IPS DF 19.7 (cell line): ENCODE data around the gene TJP1.
"Not testable (repeated sequence)": the region's sequence is repeated elsewhere in the genome, so short reads cannot be mapped to it uniquely, and the experiment has no call there.

ENCODE experiments used
- DNase-seq: peaks from one replicate; pipeline ENCODE4 v3.0.0-alpha.2; 2013; ENCODE audit warnings: low read depth, low spot score

TJP1 gene

DNA sequence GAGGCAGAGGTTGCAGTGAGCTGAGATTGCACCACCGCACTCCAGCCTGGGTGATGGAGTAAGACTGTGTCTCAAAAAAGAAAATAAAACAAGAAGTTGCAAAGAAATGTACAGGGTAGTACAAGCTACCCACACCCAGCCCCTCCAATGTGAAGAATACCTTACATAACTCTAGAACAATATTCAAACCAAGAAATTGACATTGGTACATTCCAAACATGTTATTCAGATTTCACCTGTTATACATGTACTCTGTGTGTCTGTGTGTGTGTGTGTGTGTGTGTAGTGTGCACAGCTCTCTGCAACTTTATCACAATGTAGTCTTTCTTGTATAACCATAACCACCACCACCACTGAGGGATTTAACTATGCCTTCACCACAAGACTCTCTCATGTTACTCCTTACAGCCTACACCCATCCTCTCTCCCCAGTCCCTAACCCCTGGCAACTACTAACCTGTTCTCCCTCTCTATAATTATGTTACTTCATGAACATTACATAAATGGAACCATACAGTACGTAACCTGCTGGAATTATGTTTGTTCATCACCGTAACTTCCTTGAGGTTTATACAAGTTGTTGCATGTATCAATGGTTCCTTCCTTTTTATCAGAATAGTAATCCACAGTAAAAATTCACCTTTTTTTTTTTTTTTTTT lies 16.2 kb upstream of the TJP1 start:
- DNase-seq: no peak

DNA sequence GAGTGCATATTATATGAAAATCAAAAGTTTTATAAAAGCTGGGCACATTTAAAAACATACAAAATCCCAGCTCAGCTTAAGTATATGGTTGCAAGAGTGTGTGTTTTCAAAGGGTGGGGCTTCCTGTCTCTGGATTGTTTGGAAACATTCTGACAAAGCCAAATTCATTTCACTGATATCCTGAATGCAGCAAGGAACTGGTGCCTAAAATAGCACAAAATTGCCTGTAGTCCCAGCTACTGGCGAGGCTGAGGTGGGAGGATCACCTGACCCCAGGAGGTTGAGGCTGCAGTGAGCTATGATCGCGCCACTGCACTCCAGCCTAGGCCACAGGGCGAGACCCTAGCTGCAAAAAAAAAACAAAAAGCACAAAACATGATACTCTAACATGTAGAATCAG lies 13.0 kb upstream of the TJP1 start:
- DNase-seq: no peak

DNA sequence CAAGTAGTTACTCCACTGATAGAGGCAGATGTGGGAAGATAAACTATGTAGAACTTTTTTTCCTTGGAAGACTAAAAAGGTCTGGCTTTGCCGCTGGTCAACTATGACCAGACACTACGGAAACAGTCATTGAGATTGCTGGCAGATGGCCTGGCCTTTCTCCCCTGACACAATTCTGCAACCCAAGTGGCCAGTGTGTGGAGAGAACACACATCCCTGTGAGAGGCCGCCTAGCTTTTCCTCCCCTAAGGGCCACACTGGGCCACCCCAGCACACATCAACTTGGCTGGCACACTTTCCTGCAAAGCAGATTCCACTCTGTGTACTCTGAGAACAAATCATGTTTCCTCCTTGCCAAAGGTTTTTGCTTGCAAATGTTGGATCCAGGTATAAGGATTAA lies 10.4 kb upstream of the TJP1 start:
- DNase-seq: no peak

DNA sequence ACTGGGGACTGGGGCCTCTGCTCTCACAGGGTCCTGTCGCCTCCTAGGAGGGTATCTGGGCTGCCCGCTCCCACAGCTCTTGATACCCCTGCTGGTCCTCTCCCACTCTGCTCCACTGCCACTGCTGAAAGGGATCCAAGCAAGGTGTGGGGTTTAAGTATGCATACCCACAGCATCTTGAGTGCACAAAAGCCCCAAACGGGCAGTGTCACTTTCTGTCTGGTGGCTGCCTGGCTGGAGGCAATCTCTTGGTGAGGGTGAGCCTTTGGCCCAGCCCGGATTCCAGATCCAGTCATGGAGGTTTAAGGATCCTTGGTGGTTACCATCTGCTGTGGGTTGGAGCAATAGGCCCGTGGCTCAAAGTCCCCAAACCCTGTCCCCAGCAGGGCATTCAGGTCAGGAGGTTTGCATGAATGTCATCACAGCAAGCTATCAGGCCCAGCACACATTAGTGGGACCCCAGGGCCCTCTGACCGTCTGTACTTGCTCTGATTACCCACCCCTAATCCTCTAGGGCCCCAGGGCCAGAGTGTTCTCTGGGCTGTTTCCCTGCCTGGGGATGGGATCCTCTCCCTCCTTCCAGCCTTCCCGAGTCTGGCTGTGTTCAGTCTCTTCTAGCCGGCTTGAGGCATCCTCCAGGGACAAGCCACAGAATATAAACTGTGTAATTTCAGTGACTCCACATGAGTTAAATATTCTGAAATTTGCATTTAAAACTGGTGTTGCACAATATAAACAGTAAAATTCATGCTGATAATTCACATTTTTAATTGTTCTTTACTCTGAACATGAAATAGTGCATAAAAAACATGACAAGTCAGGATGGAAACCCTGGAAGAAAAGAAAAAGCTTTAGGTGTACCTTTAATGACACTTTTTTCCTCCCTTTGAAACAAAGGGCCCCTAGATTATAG lies 4.9 kb upstream of the TJP1 start:
- no peak for DNase-seq

DNA sequence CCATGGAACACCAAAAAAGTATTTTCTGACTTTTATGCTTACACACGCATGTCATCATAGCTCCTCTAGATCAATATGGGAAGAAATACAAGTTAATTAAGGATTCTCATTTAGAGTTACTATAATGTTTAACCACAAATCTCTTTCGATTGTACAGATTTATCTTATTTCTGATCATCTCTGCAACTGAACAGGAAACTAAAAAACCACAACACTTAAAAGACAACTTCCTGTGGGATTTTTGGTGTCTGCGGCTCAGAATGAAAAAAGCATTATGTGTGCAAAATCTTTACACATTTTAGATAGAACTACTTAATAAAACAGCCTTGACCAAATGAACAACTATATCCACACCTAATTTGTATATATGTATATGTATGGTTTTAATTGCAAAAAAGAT lies 3.0 kb upstream of the TJP1 start:
- DNase-seq: no peak

DNA sequence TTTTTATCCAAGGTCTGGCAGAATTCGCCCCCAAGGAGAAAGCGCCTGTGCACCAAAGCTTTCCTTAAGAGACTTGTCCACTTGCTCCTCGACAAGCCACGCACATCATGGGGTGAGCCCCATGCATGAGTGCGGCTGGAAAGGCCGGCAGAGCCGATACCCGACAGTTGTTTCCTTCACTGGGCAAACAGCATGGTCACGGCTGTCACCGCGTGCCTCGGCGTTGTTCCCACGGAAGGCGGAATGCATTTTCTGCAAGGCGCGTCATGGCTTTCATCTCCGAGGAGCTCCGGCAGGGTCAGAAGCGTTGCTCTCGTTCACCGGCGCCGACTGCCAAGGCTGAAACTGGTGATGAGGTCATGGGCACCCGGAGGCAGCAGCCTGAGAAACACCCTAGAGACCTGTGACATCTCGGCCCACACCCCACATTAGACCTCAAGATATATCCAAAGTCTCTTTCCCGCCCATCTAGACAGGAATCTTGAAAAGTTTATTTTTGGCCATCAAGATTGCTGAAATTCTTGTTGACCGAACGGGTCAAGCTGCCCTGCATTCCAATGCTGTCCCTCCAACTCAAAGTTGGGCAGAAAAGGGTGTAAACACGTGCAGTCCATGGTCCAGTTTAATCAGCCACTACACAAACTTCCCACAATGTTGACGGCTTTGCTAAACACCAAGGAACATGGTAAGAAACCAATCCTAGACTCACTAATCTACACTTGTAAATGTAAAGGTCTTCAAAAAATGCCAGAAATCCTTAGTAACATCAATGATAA lies 604 bp upstream of the TJP1 start:
- no peak for DNase-seq

DNA sequence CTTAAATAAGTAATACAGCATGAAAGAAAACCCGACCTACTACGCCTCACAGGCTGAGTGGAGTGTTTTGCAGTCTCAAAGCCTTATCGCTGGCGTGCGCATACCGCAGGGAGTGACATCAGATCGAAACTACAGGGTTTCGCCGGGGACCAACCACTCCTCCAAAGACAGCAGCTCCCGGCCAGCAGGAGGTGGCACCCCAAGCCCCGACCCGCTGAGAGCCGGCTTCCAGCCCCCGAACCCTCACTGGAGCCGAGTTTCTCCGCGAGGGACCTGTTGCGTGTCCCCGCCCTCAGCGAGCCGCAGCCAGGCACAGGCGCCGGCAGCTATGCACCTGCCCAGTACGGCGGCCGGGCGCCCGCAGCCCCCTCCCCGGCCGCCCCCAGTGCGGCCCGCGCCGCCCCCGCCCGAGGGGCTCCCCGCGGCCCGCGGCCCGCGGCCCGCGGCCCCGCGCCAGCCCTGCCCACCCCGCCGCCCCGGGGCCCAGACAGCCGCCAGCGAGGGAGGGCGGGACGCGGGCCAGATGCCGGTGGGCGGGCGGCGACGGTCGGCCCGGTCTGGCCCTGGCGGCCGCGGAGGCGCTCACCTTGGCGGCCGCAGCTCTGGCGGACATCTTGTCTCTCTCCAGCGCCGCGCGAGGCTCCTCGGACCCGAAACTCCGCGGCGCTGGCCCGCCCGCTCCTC lies 710 bp downstream of the TJP1 start:
- DNase-seq: no peak

DNA sequence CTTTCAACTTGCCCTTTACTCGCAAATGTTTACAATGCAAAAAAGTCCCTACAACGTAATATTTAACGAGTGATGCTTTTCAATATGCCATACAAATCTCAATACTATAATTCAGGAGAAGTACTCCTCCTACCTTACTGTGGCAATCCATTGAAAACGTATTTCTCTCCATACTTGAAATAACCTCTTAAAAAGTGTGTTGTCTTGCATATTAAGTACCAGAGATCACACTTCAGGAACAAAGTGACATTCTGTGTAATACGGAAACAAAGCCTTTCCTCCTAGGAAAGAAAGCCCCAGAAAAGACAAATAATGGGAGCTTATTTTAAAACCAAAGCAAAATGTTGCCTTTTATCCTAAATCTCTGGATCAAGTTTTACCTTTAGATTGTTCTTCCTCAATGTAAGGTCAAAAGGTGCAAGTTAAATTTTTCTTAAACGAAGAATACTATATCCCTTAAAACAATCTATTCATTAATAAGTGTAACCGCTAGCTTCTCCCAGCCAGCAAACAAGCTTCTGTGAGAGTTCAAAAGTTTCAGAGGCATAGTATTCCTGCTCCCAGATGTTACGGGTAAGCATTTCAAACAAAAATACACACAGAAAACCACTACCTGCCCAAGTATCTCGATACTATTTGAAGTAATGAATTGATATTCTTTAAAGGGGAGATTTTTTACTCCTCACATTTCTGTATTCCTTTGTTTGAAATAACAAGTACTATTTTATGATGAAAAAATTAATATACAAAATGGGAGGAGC lies 1.7 kb downstream of the TJP1 start:
- DNase-seq: no peak

DNA sequence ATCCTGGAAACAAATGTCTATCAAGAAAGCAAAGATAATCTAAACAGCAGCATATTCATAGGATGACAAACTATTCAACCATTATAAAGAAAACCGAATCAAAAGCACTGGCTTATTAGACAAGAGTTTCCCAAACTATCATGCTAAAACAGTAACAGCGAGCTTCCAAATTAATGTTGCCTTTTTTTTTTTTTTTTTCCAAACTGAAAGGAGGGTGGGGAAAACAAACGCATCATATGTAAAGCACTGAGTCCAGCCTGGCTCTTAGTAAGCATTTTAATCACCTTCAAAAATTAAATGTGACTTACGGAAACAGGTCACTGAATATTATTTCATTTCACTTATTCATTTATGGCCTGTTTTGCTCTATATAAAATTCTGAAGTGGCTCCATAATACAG lies 2.3 kb downstream of the TJP1 start:
- no peak for DNase-seq

DNA sequence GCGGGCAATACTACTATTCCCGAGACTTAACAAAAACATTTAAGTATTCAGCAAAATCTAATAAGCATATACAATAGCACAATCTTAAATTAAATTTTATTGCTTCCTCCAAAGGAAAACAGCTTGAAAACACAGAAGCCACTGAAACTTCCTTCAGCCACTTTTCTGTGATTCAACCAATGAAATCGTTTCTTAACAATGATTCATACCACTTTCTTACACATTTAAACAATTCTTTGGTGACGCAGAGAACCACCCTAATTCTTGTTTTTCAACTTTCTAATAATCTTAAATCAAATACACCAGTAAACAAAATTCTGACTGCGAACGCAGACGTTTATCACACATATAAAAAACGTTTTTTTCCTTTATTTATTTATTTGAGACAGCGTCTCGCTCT lies 4.1 kb downstream of the TJP1 start:
- DNase-seq: no peak

DNA sequence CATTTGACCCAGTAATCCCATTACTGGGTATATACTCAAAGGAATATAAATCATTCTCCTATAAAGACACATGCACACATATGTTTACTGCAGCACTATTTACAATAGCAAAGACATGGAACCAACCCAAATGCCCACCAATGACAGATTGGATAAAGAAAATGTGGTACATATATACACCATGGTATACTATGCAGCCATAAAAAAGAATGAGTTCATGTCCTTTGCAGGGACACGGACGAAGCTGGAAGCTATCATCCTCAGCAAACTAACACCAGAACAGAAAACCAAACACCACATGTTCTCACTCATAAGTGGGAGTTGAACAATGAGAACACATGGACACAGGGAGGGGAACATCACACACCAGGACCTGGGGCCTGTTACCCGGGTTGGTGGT lies 4.8 kb downstream of the TJP1 start:
- DNase-seq: not testable (repeated sequence)

DNA sequence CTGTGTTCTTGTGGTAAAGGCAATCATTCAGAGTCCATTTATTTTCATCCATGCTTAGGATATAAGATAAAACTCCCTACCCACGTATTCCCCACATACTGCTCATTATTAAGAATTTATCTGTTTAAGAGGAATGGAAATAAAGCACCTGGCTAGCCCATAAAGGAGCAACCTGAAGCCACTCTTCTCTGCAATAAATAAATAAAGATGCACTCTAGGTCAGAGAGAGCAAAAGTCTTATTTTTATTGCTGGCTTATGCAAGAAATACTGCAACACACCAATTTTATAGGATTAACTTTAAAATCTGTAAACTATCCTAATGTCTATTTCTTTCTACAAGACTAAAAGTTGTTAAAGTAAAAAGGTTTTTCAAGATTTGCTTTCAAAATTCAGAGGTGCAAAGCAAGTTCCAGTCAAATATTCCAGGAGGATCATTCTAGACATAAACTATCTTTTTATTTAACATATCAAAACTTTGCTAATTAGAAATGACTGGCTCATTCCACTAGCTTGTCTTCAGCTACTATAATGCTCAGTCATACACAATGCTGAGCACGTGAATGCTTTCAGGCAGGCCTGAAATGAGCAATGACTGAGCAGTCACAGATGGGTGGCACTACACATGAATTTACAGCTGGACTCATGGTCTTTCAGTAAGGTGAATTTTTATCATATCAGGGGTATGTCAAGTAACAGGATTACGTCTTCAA lies 7.1 kb downstream of the TJP1 start:
- no peak for DNase-seq

DNA sequence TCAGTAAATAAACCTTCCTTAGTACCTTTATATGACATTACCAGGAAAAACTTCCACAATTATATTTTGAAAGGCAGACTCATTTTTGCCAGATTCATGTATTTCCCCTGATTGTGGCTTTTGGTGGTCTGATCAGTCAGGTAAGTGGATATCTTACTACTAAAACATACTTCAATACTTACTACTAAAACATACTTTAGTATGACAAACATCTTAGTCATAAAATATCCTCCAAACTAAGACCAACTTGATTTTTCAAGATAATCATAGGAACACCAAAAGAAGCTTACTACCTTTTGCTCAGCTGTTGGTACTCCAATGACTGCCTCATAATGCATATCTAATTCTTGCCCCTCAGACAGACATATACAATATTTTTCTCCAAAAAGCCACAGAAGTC lies 9.3 kb downstream of the TJP1 start:
- DNase-seq: no peak

DNA sequence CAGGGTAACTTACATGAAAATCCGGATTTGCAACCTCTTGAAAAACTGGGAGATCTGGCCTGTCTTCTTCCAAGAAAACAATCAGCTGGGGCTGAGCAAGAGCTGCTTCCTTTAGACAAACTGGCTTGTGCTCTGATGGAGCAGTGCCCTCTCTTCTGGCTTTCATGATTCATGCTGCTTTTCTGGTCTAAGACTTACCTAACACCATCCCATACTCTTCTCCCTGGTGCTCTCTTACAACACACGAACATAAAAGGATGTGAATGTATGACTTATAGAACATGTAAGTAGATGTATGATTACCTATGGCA lies 9.9 kb downstream of the TJP1 start:
- no peak for DNase-seq

DNA sequence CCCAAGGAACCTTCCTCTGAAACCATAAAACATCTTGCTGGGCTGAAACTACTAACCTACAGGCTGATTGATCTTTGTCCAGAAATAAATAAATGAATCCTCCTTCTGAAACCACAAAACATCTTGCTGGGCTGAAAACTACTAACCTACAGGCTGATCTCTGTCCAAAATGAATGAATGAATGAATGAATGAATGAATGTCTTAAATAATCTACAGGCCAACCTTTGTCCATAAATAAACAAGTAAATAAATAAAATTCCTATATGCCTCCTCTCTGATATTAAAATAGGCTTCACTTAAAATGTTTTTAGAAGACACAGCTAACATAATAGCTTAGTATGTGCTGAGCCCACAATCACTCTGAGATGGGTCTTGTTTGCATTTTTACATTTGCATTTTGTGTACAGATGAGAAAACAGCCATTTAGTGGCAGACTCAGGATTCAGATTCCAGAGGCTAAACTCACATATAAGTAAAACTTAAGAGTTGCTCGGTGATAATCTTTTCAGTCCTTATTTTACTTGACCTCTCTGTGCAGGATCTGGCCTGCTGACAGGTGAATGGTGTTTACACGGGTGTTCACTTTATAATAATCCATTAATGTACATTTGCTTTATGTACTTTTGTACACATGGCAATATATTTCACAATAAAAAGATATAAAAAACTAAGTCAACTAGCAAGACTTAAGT lies 10.4 kb downstream of the TJP1 start:
- DNase-seq: no peak

DNA sequence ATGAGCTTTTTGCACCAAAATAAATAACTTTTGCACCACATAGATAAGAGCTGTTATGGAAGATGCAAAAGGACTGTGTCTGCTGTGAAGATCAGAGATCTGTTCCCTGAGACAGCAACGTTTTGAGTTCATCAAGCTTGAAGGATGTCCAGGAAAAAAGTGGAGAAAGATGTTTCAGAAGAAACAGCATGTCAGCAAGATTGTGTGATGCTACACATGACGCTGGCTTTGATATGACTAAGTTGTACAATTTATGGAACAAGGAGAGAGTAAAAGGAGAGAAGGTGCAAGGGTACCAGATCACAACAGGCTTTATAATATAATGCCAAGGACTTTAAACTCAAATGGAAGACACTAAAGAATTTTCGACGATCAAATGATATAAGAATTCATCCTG lies 16.6 kb downstream of the TJP1 start:
- no peak for DNase-seq

DNA sequence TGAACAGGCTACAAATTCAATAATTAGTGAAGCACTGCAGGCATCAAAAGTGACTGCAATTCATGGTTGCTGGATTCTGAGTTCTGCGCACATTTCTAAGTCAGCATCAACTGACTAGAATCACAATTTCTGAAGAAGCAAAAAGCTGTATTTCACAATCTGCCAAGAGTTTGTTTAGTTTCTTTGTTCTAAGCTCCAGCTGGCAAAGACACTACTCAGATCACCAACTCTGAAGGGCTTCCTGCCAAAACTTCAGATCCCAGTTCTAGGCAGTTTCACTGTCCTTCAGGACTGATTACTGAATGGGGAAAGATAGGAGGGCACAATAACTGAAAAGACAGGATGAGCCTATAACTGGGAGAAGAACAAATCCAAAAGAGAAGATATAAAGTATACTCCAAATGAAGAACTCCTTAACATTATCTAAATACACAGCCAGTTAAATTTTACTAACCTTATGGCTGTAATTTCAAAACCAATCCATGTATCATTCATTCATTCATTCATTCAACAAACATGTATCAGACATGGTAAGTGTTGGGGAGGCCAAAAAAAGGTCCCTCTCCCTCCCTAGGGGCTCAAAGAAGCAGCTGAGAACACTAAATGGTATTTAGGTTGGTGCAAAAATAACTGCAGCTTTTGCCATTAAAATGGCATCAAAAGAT lies 17.1 kb downstream of the TJP1 start:
- no peak for DNase-seq

DNA sequence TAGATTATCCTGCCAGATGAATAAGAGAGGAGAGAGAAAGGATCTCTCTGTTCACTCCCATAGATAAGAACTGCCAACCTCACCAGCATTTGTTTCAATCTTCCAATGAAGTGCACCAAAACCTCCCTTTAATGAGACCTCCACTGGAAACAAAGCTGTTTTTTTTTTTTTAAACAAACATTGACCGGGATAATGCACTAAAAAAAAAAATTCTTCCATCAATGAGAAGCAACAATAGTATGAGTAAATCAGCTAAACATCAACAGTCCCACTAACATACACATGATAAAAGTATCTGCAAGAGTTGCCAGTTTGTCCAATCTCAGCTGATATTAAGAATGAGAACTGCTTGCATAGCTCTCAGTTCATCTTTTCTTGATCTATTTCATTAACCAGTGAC lies 19.9 kb downstream of the TJP1 start:
- DNase-seq: no peak

DNA sequence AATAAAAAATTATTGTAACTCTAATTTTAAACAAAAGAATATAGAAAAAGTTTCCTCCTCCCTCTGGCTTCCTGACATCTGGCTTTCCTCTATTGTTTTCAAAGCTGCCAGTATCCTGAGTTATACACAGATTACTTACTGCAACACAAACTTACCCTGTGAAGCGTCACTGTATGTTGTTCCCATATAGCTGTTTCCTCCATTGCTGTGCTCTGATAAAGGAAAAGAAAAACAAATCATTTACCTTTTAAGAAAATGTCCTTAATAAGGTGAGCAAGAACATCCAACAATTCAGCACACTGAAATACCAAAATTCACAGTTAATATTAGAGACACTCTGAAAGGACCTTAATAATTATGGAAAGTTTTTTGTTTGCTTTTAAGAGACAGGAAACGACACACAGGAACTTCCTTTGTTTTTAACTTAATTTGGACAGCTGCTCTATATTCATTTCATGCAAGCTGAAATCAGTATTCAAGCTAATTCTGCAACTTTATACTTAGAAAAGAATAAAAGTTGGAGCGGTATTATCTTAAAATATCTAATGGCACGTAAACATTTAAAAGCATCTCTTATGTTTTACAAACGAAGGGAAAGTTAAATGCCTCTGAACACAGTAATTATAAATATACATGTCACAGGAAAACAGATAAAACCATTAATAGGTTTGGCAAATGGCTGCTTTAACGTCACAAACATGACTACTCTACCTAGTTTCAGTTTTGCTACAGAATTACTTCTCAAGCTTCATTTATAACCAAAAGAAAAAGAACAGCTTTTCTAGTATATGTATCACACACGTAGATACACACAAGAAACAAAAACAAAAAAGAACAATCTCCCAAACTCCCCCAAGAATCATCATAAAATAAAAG lies 21.5 kb downstream of the TJP1 start:
- no peak for DNase-seq
